Urothelium cell line (cell line): ENCODE data around the gene TFAP2C.
"Not testable (repeated sequence)": the region's sequence is repeated elsewhere in the genome, so short reads cannot be mapped to it uniquely, and the experiment has no call there.

Experiments used
- DNase-seq: peaks from one replicate; pipeline ENCODE4 v3.0.0; 2011; ENCODE audit warnings: low spot score, mixed read lengths
- FAIRE-seq: peaks from 2 replicates; lab custom pipeline; 2011; peaks lifted over from hg19 to GRCh38; lab: Jason Lieb, UNC

TFAP2C gene

GRCh38 chr20:56614196-56614595 lies 14.9 kb upstream of the TFAP2C start:
- DNase-seq (no peak), FAIRE-seq (no peak)

GRCh38 chr20:56616716-56617115 lies 12.4 kb upstream of the TFAP2C start:
- DNase-seq (no peak), FAIRE-seq (no peak)

- FAIRE-seq (no peak), DNase-seq (no peak)
Observed at GRCh38 chr20:56617489-56617888, 11.6 kb upstream of the TFAP2C start.

GRCh38 chr20:56621730-56622129 lies 7.4 kb upstream of the TFAP2C start:
- FAIRE-seq (no peak), DNase-seq (no peak)

GRCh38 chr20:56623930-56624329 lies 5.2 kb upstream of the TFAP2C start:
- not testable (repeated sequence) for FAIRE-seq

GRCh38 chr20:56624786-56625681 lies 4.1 kb upstream of the TFAP2C start:
- DNase-seq, result no peak
- FAIRE-seq, result no peak

More at GRCh38 chr20:56623930-56624329, 5.2 kb upstream of the TFAP2C start:
- DNase-seq, result not testable (repeated sequence)

GRCh38 chr20:56625837-56626236 lies 3.3 kb upstream of the TFAP2C start:
- FAIRE-seq (no peak), DNase-seq (no peak)

GRCh38 chr20:56626367-56627121 lies 2.6 kb upstream of the TFAP2C start:
- FAIRE-seq (no peak), DNase-seq (no peak)

GRCh38 chr20:56627122-56628014 lies 1.7 kb upstream of the TFAP2C start:
- DNase-seq (no peak), FAIRE-seq (no peak)

GRCh38 chr20:56628015-56628872 lies 862 bp upstream of the TFAP2C start:
- DNase-seq (no peak), FAIRE-seq (no peak)

GRCh38 chr20:56629464-56630085 lies 469 bp downstream of the TFAP2C start:
- FAIRE-seq (no peak), DNase-seq (no peak)

GRCh38 chr20:56630086-56630493 lies 984 bp downstream of the TFAP2C start:
- FAIRE-seq, result no peak

GRCh38 chr20:56630506-56631317 lies 1.6 kb downstream of the TFAP2C start:
- DNase-seq, result no peak
- FAIRE-seq, result no peak

More at GRCh38 chr20:56630086-56630493, 984 bp downstream of the TFAP2C start:
- no peak for DNase-seq

- FAIRE-seq, result peak; percentile 56
- no peak for DNase-seq
Observed at GRCh38 chr20:56631318-56631989, 2.3 kb downstream of the TFAP2C start.

- DNase-seq (no peak), FAIRE-seq (no peak)
Observed at GRCh38 chr20:56631990-56632327, 2.9 kb downstream of the TFAP2C start.

- FAIRE-seq, result no peak
Observed at GRCh38 chr20:56634307-56634706, 5.2 kb downstream of the TFAP2C start.

GRCh38 chr20:56634735-56635385 lies 5.8 kb downstream of the TFAP2C start:
- peak; percentile 59 for DNase-seq
- no peak for FAIRE-seq

More at GRCh38 chr20:56634307-56634706, 5.2 kb downstream of the TFAP2C start:
- no peak for DNase-seq

- FAIRE-seq (no peak), DNase-seq (peak; percentile 73)
Observed at GRCh38 chr20:56636716-56637115, 7.6 kb downstream of the TFAP2C start.
